Mesendoderm (in vitro differentiated cells): ENCODE results near the gene RPL3.

Experiments
- DNase-seq: peaks from one replicate; pipeline ENCODE4 v3.0.0; 2013
- H2AK5ac ChIP-seq: 2 replicates; pipeline ENCODE4 v1.6.1; 2013; ENCODE audit warnings: low read length, inconsistent platforms
- H2BK120ac ChIP-seq: 2 replicates; pipeline ENCODE4 v1.6.1; 2013; ENCODE audit warnings: low read depth, mild to moderate bottlenecking, low read length, moderate library complexity, mixed read lengths
- H2BK15ac ChIP-seq: replicated peaks from 2 replicates; pipeline ENCODE4 v1.6.1; 2013; ENCODE audit warnings: low read depth, mild to moderate bottlenecking, moderate library complexity
- H2BK5ac ChIP-seq: 2 replicates; pipeline ENCODE4 v1.6.1; 2013; ENCODE audit warnings: low read length, inconsistent platforms
- H3K18ac ChIP-seq: 2 replicates; pipeline ENCODE4 v1.6.1; 2013; ENCODE audit warnings: mild to moderate bottlenecking, low read length, mixed read lengths
- H3K23ac ChIP-seq: one replicate; pipeline ENCODE4 v1.6.1; 2013; ENCODE audit warnings: low read length
- H3K27ac ChIP-seq: 2 replicates; pipeline ENCODE4 v1.5.1; 2013; ENCODE audit warnings: low read depth, mild to moderate bottlenecking, inconsistent platforms, low read length, moderate library complexity
- H3K27me3 ChIP-seq: 2 replicates; pipeline ENCODE4 v1.6.1; 2013; ENCODE audit warnings: low read length, control low read depth, mild to moderate bottlenecking, inconsistent platforms; ENCODE audit not compliant: insufficient read depth, poor library complexity
- H3K36me3 ChIP-seq: 2 replicates; pipeline ENCODE4 v1.6.1; 2013; ENCODE audit warnings: low read length, inconsistent platforms; ENCODE audit not compliant: control insufficient read depth, insufficient read depth
- H3K4ac ChIP-seq: one replicate; pipeline ENCODE4 v1.6.1; 2013; ENCODE audit warnings: low read depth, mild to moderate bottlenecking, low read length, moderate library complexity
- H3K4me1 ChIP-seq: 2 replicates; pipeline ENCODE4 v1.6.1; 2013; ENCODE audit warnings: low read depth, low read length, inconsistent platforms; ENCODE audit not compliant: control insufficient read depth
- H3K4me2 ChIP-seq: 2 replicates; pipeline ENCODE4 v1.6.1; 2013; ENCODE audit warnings: low read length
- H3K4me3 ChIP-seq: 2 replicates; pipeline ENCODE4 v1.5.1; 2013; ENCODE audit warnings: mild to moderate bottlenecking, low read length
- H3K56ac ChIP-seq: one replicate; pipeline ENCODE4 v1.6.1; 2013; ENCODE audit warnings: low read length
- H3K79me1 ChIP-seq: 2 replicates; pipeline ENCODE4 v1.6.1; 2013; ENCODE audit warnings: low read length, inconsistent platforms
- H3K79me2 ChIP-seq: 2 replicates; pipeline ENCODE4 v1.6.1; 2013; ENCODE audit warnings: mild to moderate bottlenecking, low read length; ENCODE audit not compliant: control insufficient read depth, insufficient read depth
- H3K9ac ChIP-seq: 2 replicates; pipeline ENCODE4 v1.6.1; 2013; ENCODE audit warnings: low read length, inconsistent platforms
- H4K5ac ChIP-seq: one replicate; pipeline ENCODE4 v1.6.1; 2013; ENCODE audit warnings: low read length
- H4K8ac ChIP-seq: one replicate; pipeline ENCODE4 v1.6.1; 2013; ENCODE audit warnings: low read depth, mild to moderate bottlenecking, control low read depth, low read length, moderate library complexity
- WGBS: extraction: QIAGEN DNeasy Blood & Tissue Kit; methylation state at CpG from one replicate; pipeline ENCODE4 v1.1.7; 2013; ENCODE audit warnings: low lambda C conversion rate, missing lambda C conversion rate; ENCODE audit not compliant: insufficient coverage; ENCODE audit errors: extremely low coverage; 5-methylcytosine and 5-hydroxymethylcytosine counted together

Gene RPL3

DNA sequence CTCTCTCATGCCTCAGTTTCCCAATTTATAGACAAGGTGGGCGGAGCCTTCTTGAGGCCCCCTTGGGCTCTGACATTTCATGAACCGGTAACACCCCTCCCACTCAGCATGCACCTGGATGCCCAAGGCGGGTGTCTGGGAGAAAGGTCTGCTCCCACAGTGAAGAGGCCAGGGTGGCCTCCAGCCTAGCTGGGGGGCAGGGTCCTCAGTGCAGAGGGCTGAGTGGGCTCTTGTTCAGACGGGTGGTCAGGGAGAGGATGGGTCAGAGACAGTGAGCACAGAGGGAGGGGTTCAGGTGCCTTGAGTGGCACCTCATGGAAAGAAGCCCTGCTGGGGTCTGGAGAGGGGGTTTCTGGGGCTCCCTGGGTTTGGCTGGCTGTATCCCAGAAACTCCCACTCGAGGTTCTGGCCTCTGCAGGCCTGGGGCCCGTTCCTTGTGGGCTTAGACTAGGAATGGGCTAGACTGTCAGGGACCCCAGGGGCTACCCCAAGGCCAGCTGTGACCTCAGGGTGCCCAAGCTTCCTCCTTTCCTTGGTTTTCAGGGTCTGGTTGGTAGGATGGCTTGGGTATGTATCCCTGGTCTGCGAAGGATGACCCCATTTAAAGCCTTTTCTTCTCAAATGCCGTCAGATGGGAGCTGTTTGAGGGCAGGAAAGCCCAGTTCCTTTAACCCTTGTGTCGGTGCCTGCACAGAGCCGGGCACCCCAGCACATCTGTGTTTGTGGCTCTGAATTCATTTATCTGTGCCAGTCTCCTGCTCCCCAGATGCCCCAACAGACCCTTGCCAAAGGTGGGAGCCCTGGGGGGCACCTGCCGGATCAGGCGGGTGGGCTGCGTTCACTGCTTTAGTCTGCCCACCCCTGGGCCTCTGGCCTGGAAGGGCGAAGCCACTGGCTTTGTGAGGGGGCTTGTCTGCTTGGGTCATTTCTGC, 31.6 kb upstream of the RPL3 start:
- Histone ChIP-seq H3K56ac (peak overlapping the region; percentile 64), H3K27ac (peak overlapping the region; percentile 66)
- WGBS, result no CpG with 5 or more reads among the region's 14 CpGs

DNA sequence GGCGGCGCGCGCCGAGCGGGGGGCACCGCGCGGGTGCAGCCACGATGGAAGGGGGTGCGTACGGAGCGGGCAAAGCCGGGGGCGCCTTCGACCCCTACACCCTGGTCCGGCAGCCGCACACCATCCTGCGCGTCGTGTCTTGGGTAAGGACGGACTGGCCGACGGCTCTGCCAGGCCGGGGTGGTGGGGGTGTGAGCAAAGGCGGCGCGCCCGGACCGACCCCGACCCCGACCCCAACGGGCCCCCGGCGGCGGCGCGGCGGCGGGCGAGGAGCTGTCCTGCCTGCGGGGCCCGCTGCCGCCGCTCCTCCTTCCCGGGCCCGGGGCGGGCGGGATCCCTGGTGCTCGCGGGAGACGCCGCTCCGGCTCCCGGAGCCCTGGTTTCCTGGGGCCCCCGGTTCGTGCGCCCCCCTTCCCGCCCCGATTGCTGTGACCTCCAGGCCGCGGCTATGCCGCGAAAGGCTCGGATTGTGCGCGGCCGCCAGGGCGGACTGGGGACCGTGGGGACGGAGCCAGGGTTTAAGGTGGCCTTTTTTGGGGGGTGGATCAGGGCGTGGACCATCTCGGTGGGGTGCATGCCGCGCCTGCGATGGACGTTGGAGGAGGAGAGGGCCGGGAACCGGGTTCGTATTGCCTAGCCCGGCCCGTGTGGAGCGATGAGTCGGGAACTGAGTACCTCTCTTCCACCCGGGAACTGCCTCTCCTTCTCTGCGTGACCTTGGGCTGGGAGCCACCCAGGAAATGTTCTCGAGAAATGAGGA, 30.7 kb upstream of the RPL3 start, which contains the start of gene SYNGR1:
Gene SYNGR1 (plus strand): TSS at position 25 of the 760 bp plus-strand sequence. CDS start 20 bp downstream, at position 45.
- no peak within 1 kb of the TSS for H2BK15ac ChIP-seq
- peak within 1 kb of the TSS; percentile 48 for H3K23ac ChIP-seq
- H2AK5ac ChIP-seq, result no peak within 1 kb of the TSS
- peak within 1 kb of the TSS; percentile 80 for H3K9ac ChIP-seq
- peak within 1 kb of the TSS; percentile 88 for H3K56ac ChIP-seq
- H2BK5ac ChIP-seq, result no peak within 1 kb of the TSS
- WGBS, result no CpG with 5 or more reads among the region's 87 CpGs
- peak within 1 kb of the TSS; percentile 77 for H3K18ac ChIP-seq
- no peaks in the 10 kb centered on the region for H3K79me2 ChIP-seq
- peak within 1 kb of the TSS; percentile 70 for H3K4me3 ChIP-seq
- H3K36me3 ChIP-seq, result no peaks in the 10 kb centered on the region
- no peak within 1 kb of the TSS for H3K4ac ChIP-seq
- H3K4me2 ChIP-seq, result peak within 1 kb of the TSS; percentile 76
- no peak within 1 kb of the TSS for H2BK120ac ChIP-seq
- no peak within 1 kb of the TSS for H4K5ac ChIP-seq
- DNase-seq, result no peak
- no peaks in the 10 kb centered on the region for H3K79me1 ChIP-seq
- H3K27me3 ChIP-seq, result no peaks in the 10 kb centered on the region
- peak within 1 kb of the TSS; percentile 66 for H3K27ac ChIP-seq
- no peak within 1 kb of the TSS for H4K8ac ChIP-seq
- H3K4me1 ChIP-seq, result peaks cover 12% of the 10 kb centered on the region

More for the DNA sequence above, 31.6 kb upstream of the RPL3 start:
- peak overlapping the region; percentile 59 for H3K4me2 ChIP-seq
- no peak overlapping the region for H3K4me3 ChIP-seq
- peak overlapping the region; percentile 51 for H2AK5ac ChIP-seq
- no peaks in the 10 kb centered on the region for H3K27me3 ChIP-seq
- no peak for DNase-seq
- no peak overlapping the region for H2BK5ac ChIP-seq
- no peak overlapping the region for H3K4ac ChIP-seq
- no peak overlapping the region for H4K8ac ChIP-seq
- H4K5ac ChIP-seq, result no peak overlapping the region
- H3K9ac ChIP-seq, result peak overlapping the region; percentile 80
- H3K18ac ChIP-seq, result peak overlapping the region; percentile 25
- no peak overlapping the region for H2BK120ac ChIP-seq
- H3K79me1 ChIP-seq, result no peaks in the 10 kb centered on the region
- no peaks in the 10 kb centered on the region for H3K79me2 ChIP-seq
- no peak overlapping the region for H2BK15ac ChIP-seq
- H3K4me1 ChIP-seq, result peaks cover 12% of the 10 kb centered on the region
- H3K36me3 ChIP-seq, result no peaks in the 10 kb centered on the region
- H3K23ac ChIP-seq, result peak overlapping the region; percentile 1

DNA sequence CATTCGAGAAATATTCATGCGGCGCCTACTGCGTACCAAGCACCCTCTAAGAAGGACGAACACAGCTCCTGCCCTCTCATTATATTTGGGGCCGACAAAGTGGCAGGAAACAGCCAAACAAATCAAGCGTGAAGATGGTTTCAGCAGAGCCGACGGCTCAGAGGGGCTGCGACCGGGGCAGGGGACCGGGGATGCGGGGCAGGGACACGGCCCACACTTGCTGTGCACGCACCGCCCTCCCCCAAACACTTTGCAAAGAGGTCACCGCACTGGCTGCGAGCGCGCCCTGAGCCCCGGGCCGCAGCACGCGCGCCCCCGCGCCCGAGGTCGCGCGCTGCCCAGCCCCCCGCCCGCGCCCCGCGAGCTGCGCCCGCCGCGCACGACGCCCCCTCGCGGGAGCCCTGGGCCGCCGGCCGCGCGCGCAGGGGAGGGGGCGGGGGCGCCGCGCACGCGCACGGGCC, 30.1 kb upstream of the RPL3 start:
- Histone ChIP-seq H3K4me1 (peaks cover 12% of the 10 kb centered on the region), H4K5ac (no peak overlapping the region), H3K56ac (peak overlapping the region; percentile 83), H3K23ac (no peak overlapping the region), H3K4ac (no peak overlapping the region), H3K27me3 (no peaks in the 10 kb centered on the region), H3K9ac (peak overlapping the region; percentile 60), H2BK5ac (no peak overlapping the region), H4K8ac (no peak overlapping the region), H3K18ac (no peak overlapping the region), H3K4me3 (peak overlapping the region; percentile 6), H2AK5ac (no peak overlapping the region), H3K36me3 (no peaks in the 10 kb centered on the region), H2BK120ac (no peak overlapping the region), H3K27ac (no peak overlapping the region), H3K79me2 (no peaks in the 10 kb centered on the region), H3K79me1 (no peaks in the 10 kb centered on the region), H2BK15ac (no peak overlapping the region), H3K4me2 (peak overlapping the region; percentile 76)
- peak; percentile 42 for DNase-seq
- no CpG with 5 or more reads among the region's 57 CpGs for WGBS

DNA sequence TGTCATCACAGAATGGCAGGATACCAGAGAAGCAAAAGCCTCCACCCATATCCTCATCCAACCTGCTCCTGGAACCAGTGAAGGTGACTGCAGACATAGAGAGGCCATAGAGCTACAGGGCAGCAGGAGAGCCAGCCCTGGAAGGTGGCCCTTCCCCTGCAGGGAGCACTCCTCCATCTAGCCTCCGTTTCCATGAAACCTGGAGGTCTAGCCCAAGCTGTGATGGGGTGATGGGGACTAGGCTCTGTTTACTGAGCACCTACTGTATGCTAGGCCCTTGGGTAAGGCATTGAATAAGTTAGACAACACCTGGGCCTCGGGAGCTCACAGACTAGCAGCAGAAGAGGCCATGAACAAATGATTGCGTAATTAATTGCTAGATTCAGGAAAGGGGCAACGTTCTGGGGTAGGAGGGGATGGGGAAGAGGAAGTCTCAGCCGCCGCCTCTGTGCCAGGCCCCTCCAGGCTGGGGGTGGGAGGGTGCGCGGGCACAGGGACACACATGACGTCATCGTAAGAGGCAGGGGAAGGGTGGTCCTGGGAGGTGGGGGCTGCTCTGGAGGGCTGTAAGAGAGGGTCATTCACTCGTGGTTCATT, 29.6 kb upstream of the RPL3 start:
- Histone ChIP-seq H4K8ac (no peak overlapping the region), H3K9ac (peak overlapping the region; percentile 60), H3K4ac (no peak overlapping the region), H3K27ac (no peak overlapping the region), H3K27me3 (no peaks in the 10 kb centered on the region), H2AK5ac (no peak overlapping the region), H3K4me2 (peak overlapping the region; percentile 76), H2BK5ac (no peak overlapping the region), H3K18ac (no peak overlapping the region), H2BK120ac (no peak overlapping the region), H3K79me1 (no peaks in the 10 kb centered on the region), H3K23ac (peak overlapping the region; percentile 48), H2BK15ac (no peak overlapping the region), H3K79me2 (no peaks in the 10 kb centered on the region), H3K36me3 (no peaks in the 10 kb centered on the region), H3K4me1 (peaks cover 12% of the 10 kb centered on the region), H4K5ac (no peak overlapping the region), H3K56ac (peak overlapping the region; percentile 83), H3K4me3 (peak overlapping the region; percentile 6)
- WGBS, result no CpG with 5 or more reads among the region's 11 CpGs
- DNase-seq, result no peak

DNA sequence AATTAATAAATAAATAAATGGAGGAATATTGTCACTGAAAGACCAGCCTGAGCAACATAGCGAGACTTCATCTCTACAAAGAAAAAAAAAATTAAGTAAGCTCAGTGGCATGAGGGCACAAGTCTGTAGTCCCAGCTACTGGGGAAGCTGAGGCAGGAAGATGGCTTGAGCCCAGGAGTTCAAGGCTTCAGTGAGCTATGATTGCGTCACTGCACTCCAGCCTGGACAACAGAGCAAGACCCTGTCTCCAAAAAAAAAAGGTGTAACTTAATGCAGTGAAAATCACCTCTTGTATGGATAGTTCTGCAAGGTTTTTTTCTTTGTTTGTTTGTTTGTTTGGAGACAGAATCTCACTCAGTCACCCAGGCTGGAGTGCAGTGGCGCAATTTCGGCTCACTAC, 25.8 kb upstream of the RPL3 start:
- H3K27ac ChIP-seq, result no peak overlapping the region
- no peak overlapping the region for H2AK5ac ChIP-seq
- H3K4me1 ChIP-seq, result peaks cover 2% of the 10 kb centered on the region
- no peak overlapping the region for H3K4ac ChIP-seq
- no peak overlapping the region for H2BK120ac ChIP-seq
- no peak overlapping the region for H2BK15ac ChIP-seq
- no peak for DNase-seq
- no peaks in the 10 kb centered on the region for H3K27me3 ChIP-seq
- no peak overlapping the region for H3K4me3 ChIP-seq
- H3K4me2 ChIP-seq, result no peak overlapping the region
- no peak overlapping the region for H3K56ac ChIP-seq
- no peaks in the 10 kb centered on the region for H3K79me2 ChIP-seq
- H3K36me3 ChIP-seq, result no peaks in the 10 kb centered on the region
- no peak overlapping the region for H3K9ac ChIP-seq
- no peak overlapping the region for H4K8ac ChIP-seq
- H4K5ac ChIP-seq, result no peak overlapping the region
- H3K23ac ChIP-seq, result no peak overlapping the region
- no peak overlapping the region for H2BK5ac ChIP-seq
- H3K18ac ChIP-seq, result no peak overlapping the region
- H3K79me1 ChIP-seq, result no peaks in the 10 kb centered on the region
- no CpG with 5 or more reads among the region's 4 CpGs for WGBS
